Endothelial cell (in vitro differentiated cells): ENCODE measurements around the gene ETS2. TPM values are rescaled to one million over a fixed set of nuclear protein-coding genes. Genes with fewer than 3 reads are reported as not detected.
"Not testable (repeated sequence)": the region's sequence is repeated elsewhere in the genome, so short reads cannot be mapped to it uniquely, and the experiment has no call there.

Experiments
- DNase-seq: peaks from one replicate; pipeline ENCODE4 v3.0.0; 2021; ENCODE audit warnings: low spot score
- H3K27ac Mint-ChIP-seq: one replicate; pipeline ENCODE4 v1.8.0; 2021; ENCODE audit warnings: mixed read lengths, inconsistent platforms; ENCODE audit not compliant: unreplicated experiment
- H3K27me3 Mint-ChIP-seq: one replicate; pipeline ENCODE4 v1.8.0; 2021; ENCODE audit warnings: mild to moderate bottlenecking, moderate library complexity, mixed read lengths, inconsistent platforms; ENCODE audit not compliant: unreplicated experiment
- H3K36me3 Mint-ChIP-seq: one replicate; pipeline ENCODE4 v1.8.0; 2021; ENCODE audit warnings: mild to moderate bottlenecking, low read depth, mixed read lengths, inconsistent platforms; ENCODE audit not compliant: unreplicated experiment
- H3K4me1 Mint-ChIP-seq: one replicate; pipeline ENCODE4 v1.8.0; 2021; ENCODE audit warnings: mild to moderate bottlenecking, mixed read lengths, inconsistent platforms; ENCODE audit not compliant: unreplicated experiment
- H3K4me3 Mint-ChIP-seq: one replicate; pipeline ENCODE4 v1.8.0; 2021; ENCODE audit warnings: mild to moderate bottlenecking, mixed read lengths, inconsistent platforms; ENCODE audit not compliant: unreplicated experiment
- H3K9me3 Mint-ChIP-seq: one replicate; pipeline ENCODE4 v1.8.0; 2021; ENCODE audit warnings: mixed read lengths, inconsistent platforms; ENCODE audit not compliant: unreplicated experiment
- total RNA-seq: library from RNA; stranded (reverse); fragmentation: NEBNext Ultra II Directional; extraction: Animal tissue kit (Norgen Biotek cat#: 25700); gene quantifications from one replicate; pipeline ENCODE4 v1.2.1, GENCODE V29; 2021; ENCODE audit not compliant: unreplicated experiment
- TF ChIP-seq, protein P1 (sequence below): fragments of 200-600 bp; sonication (generic); IDR thresholded peaks from one replicate; pipeline ENCODE4 v1.5.0; 2021; ENCODE audit warnings: antibody characterized with exemption; ENCODE audit not compliant: unreplicated experiment

The ETS2 gene
- total RNA-seq, 1 donor from 2014 or later, result 74.2 TPM

- H3K4me1 Mint-ChIP-seq, result peaks cover 5% of the 10 kb centered on the region
- H3K4me3 Mint-ChIP-seq, result no peak overlapping the region
- no peaks in the 10 kb centered on the region for H3K9me3 Mint-ChIP-seq
- peaks cover 2% of the 10 kb centered on the region for H3K27me3 Mint-ChIP-seq
- peaks cover 47% of the 10 kb centered on the region for H3K36me3 Mint-ChIP-seq
- H3K27ac Mint-ChIP-seq, result no peak overlapping the region
- DNase-seq, result no peak
- TF ChIP-seq, protein P1, sequence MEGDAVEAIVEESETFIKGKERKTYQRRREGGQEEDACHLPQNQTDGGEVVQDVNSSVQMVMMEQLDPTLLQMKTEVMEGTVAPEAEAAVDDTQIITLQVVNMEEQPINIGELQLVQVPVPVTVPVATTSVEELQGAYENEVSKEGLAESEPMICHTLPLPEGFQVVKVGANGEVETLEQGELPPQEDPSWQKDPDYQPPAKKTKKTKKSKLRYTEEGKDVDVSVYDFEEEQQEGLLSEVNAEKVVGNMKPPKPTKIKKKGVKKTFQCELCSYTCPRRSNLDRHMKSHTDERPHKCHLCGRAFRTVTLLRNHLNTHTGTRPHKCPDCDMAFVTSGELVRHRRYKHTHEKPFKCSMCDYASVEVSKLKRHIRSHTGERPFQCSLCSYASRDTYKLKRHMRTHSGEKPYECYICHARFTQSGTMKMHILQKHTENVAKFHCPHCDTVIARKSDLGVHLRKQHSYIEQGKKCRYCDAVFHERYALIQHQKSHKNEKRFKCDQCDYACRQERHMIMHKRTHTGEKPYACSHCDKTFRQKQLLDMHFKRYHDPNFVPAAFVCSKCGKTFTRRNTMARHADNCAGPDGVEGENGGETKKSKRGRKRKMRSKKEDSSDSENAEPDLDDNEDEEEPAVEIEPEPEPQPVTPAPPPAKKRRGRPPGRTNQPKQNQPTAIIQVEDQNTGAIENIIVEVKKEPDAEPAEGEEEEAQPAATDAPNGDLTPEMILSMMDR, result no peak
Measured at GRCh38 chr21:38825269-38825668, 19.5 kb downstream of the ETS2 start.

DNA sequence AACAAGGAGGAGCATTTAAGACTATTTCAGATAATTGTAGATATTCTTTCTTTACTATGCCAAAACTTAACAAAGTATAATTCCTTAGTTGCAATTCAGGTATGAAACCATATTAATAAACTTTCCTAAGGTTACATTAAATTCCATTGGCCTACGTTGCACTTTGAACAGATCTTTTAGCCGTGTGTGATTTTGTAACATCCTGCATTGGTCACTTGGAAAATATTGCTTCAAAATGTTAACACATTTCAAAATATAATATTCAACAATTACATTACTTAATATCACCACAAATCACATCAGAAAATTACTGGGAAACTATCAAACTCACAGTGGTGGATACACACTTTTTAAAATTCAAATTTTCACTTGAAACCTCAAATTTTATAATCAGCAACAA lies 20.2 kb downstream of the ETS2 start:
- no peak for DNase-seq
- Mint-ChIP-seq H3K27me3 (peaks cover 2% of the 10 kb centered on the region), H3K27ac (no peak overlapping the region), H3K36me3 (peaks cover 40% of the 10 kb centered on the region), H3K4me1 (peaks cover 5% of the 10 kb centered on the region), H3K4me3 (no peak overlapping the region), H3K9me3 (no peaks in the 10 kb centered on the region)
- TF ChIP-seq, protein P1, result no peak

- H3K27me3 Mint-ChIP-seq, H3K4me1 Mint-ChIP-seq, H3K9me3 Mint-ChIP-seq, DNase-seq, H3K4me3 Mint-ChIP-seq, H3K27ac Mint-ChIP-seq: not testable (repeated sequence)
- peaks cover 20% of the 10 kb centered on the region for H3K36me3 Mint-ChIP-seq
Measured at GRCh38 chr21:38828111-38828510, 22.4 kb downstream of the ETS2 start.

DNA sequence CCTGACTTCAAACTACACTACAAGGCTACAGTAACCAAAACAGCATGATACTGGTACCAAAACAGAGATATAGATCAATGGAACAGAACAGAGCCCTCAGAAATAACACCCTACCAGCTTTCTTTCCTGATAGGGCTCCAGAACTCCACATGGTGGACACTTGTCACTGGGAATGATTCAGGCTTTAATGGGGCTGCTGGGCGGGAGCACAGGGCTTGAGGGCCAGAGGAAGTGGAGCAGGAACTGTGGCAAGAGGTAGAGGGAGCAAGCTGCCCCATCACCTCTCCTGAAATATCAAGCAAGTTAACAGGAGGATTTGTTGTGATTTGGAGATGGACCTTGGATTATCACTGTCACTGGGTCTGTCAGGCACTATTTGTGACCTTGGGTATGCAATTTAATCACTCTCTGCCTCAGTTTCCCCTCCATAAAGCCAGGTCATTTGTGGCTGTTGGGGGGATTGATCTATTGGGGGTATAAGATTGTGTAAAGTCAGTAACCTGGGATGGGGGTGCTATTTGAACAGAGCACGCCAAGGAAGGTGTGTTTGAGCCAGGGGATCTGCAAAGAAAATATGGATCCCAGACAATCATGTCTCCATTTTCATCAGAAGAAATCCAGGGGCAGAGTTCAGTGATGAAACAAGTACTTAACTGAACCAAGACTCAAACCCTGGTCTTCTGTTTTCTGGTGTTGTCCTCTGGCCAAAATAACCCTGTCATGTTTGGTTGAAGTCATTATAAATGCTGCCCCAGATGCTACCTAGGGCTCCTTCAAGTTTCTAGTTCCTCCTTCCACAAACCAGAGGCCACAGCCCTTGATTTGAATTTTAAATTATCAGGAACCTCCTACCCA lies 25.2 kb downstream of the ETS2 start:
- TF ChIP-seq, protein P1, result no peak
- Mint-ChIP-seq H3K9me3 (no peaks in the 10 kb centered on the region), H3K4me3 (no peak overlapping the region), H3K27ac (no peak overlapping the region), H3K27me3 (no peaks in the 10 kb centered on the region), H3K4me1 (no peaks in the 10 kb centered on the region), H3K36me3 (no peaks in the 10 kb centered on the region)
- DNase-seq, result no peak

DNA sequence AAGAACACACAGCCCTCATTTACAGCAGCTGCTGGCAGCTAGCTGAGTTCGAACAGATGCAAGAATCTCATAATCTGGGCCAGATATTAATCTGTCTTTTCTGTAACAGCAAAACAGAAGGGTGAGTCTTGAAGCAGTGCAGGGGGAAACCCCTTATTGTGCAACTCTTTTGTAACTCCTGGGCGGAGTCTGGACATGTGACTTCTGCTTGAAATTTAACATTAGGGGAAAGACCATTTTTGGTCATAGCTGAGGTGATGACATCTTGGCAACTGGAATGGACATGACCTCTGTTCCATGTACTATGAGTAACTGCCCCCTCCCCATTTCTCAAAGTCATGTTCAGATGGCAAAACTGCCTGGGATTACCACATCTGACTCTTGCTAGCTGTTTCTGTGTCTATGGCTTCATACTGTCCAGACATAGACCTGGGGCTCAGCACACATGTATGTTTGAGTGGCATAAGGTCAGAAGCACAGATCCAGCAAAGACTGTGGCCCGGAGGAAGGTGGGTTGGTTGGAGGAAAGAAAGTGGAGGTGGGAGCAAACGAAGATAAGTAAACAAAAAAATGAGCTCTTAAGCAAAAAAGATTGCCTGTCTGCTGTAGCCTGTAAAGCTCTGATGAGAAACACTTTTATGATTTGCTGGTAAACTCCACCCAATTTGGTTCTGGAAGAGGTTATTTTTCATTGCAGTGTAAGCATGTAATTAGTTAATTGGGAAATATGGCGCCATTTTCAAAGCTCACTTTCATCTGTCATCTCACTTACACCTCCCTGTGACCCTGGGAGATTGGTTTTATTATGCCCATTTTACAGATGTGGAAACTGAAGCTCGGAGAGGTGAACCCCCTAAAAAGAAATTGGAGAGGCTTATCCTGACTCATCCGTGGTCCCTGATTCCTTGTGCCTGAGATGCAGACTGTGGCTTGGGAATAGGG lies 26.1 kb downstream of the ETS2 start:
- Mint-ChIP-seq H3K27ac (no peak overlapping the region), H3K4me1 (no peaks in the 10 kb centered on the region), H3K27me3 (no peaks in the 10 kb centered on the region), H3K36me3 (no peaks in the 10 kb centered on the region), H3K4me3 (no peak overlapping the region), H3K9me3 (no peaks in the 10 kb centered on the region)
- TF ChIP-seq, protein P1, result no peak
- no peak for DNase-seq
